ENCODE results near the gene TBC1D22A. TPM values are rescaled to one million over a fixed set of nuclear protein-coding genes. Genes with fewer than 3 reads are reported as not detected.

TBC1D22A gene
- polyA plus RNA-seq, 1 of the 3 experiments (the other 2 are of a cell fraction), result 16.5 TPM

DNA sequence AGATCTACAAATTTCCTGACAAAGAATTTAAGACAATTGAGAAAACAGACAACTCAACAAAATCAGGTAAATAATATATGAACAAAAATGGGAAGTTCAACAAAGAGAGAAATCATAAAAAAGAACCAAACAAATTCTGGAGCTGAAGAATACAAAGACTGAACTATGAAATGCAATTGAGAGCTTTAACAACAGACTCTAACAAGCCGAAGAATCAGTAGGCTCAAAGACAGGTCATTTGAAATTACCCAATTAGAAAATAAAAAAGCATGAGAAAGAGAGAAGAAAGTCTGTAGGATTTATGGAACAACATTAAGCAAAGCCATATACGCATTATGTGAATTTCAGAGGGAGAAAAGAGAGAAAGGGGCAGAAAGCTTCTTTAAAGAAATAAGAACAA, 72.8 kb downstream of the TBC1D22A start:
- no peak for DNase-seq
- CTCF ChIA-PET, result interaction anchor here (1.0 to 1.5 kb wide), 2 partner anchors 31 to 37 kb away, joined by 4 read pairs; no protein-coding TSS in a partner anchor
- H2AFZ ChIP-seq (ENCODE audit: low read depth), result no peak overlapping the region

DNA sequence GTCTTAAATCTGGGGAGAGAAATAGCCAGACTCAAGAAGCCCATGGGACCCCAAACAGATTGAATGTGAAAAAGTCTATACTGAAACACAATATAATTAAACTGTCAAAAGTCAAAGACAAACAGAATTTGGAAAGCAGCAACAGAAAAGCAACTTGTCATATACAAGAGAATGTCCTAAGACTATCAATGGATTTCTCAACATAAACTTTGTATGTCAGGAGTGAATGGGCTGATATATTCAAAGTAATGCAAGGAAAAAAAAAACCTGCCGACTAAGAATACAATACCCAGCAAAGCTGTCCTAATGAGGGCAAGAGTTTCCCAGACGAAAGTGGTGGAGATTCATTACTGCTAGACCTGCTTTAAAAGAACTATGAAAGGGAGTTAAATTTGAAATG, 73.2 kb downstream of the TBC1D22A start:
- H3K36me3 ChIP-seq (replicated peaks in 1 of 2; ENCODE audit: control insufficient read depth in 1 of 2, insufficient read depth in 2 of 2, low read length in 1 of 2), result peaks cover 0 to 8% of the 10 kb centered on the region in 2 experiments
- H3K4me3 ChIP-seq (ENCODE audit: low read depth in 2 of 2, low read length in 1 of 2), result no peak overlapping the region
- no peak overlapping the region for H3K27ac ChIP-seq (ENCODE audit: low read depth in 2 of 2, low read length in 1 of 2)
- WGBS (ENCODE audit: low lambda C conversion rate), result 94% methylated on average over 2 of the region's 2 CpGs
- no peak overlapping the region for H2AFZ ChIP-seq (ENCODE audit: low read depth)
- no peak overlapping the region for H3K9ac ChIP-seq
- ChIA-PET POLR2A (no interaction called here), CTCF (interaction anchor here (1.0 to 1.5 kb wide), 2 partner anchors 32 to 37 kb away, joined by 4 read pairs; no protein-coding TSS in a partner anchor)
- H3K9me2 ChIP-seq, result no peaks in the 10 kb centered on the region
- peaks cover 18% of the 10 kb centered on the region for H3K9me3 ChIP-seq
- H3K27me3 ChIP-seq (ENCODE audit: insufficient read depth), result no peaks in the 10 kb centered on the region
- H3K4me2 ChIP-seq, result no peak overlapping the region
- H3F3A ChIP-seq (replicated peaks; ENCODE audit: insufficient read depth), result peaks cover 12% of the 10 kb centered on the region
- no peak for DNase-seq
- peaks cover 23% of the 10 kb centered on the region; the same call in 1 of the 2 replicates for H3K79me2 ChIP-seq (ENCODE audit: insufficient read depth)
- H4K20me1 ChIP-seq (ENCODE audit: insufficient read depth), result no peaks in the 10 kb centered on the region
- TF ChIP-seq, protein P1, sequence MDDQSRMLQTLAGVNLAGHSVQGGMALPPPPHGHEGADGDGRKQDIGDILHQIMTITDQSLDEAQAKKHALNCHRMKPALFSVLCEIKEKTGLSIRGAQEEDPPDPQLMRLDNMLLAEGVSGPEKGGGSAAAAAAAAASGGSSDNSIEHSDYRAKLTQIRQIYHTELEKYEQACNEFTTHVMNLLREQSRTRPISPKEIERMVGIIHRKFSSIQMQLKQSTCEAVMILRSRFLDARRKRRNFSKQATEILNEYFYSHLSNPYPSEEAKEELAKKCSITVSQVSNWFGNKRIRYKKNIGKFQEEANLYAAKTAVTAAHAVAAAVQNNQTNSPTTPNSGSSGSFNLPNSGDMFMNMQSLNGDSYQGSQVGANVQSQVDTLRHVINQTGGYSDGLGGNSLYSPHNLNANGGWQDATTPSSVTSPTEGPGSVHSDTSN (IDR thresholded peaks at IDR 0.05), result no peak
- TF ChIP-seq, protein P2, sequence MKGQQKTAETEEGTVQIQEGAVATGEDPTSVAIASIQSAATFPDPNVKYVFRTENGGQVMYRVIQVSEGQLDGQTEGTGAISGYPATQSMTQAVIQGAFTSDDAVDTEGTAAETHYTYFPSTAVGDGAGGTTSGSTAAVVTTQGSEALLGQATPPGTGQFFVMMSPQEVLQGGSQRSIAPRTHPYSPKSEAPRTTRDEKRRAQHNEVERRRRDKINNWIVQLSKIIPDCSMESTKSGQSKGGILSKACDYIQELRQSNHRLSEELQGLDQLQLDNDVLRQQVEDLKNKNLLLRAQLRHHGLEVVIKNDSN (IDR thresholded peaks at IDR 0.05; ENCODE audit: borderline replicate concordance, low read depth), result no peak
- TF ChIP-seq GATA2 (CRISPR knock-in tag; IDR thresholded peaks at IDR 0.05) (no peak), SIN3A (IDR thresholded peaks at IDR 0.05; ENCODE audit: borderline replicate concordance, low read depth, low read length) (no peak), RAD21 (IDR thresholded peaks at IDR 0.05; ENCODE audit: low read length) (no peak), TAF1 (IDR thresholded peaks at IDR 0.05; ENCODE audit: borderline replicate concordance, low read depth, low read length) (no peak), GABPA (IDR thresholded peaks at IDR 0.05; ENCODE audit: low read depth) (no peak)
- peaks cover 10 to 12% of the 10 kb centered on the region in 2 experiments; a peak in 3 of 4 replicates for H3K4me1 ChIP-seq (ENCODE audit: control insufficient read depth in 1 of 2, insufficient read depth in 2 of 2, low read depth in 1 of 2, low read length in 1 of 2)

More for the DNA sequence above, 72.8 kb downstream of the TBC1D22A start:
- WGBS (ENCODE audit: low lambda C conversion rate), result 100% methylated on average over 2 of the region's 2 CpGs
- no peak overlapping the region for H3K4me3 ChIP-seq (ENCODE audit: low read depth in 2 of 2, low read length in 1 of 2)
- peaks cover 18% of the 10 kb centered on the region for H3K9me3 ChIP-seq
- H3K79me2 ChIP-seq (ENCODE audit: insufficient read depth), result peaks cover 23% of the 10 kb centered on the region; the same call in 1 of the 2 replicates
- no peak overlapping the region for H3K4me2 ChIP-seq
- H3K27ac ChIP-seq (ENCODE audit: low read depth in 2 of 2, low read length in 1 of 2), result no peak overlapping the region
- H3F3A ChIP-seq (replicated peaks; ENCODE audit: insufficient read depth), result peaks cover 15% of the 10 kb centered on the region
- H3K27me3 ChIP-seq (ENCODE audit: insufficient read depth), result no peaks in the 10 kb centered on the region
- no peak overlapping the region for H3K9ac ChIP-seq
- H4K20me1 ChIP-seq (ENCODE audit: insufficient read depth), result no peaks in the 10 kb centered on the region
- peaks cover 14 to 16% of the 10 kb centered on the region in 2 experiments; a peak in 3 of 4 replicates for H3K4me1 ChIP-seq (ENCODE audit: control insufficient read depth in 1 of 2, insufficient read depth in 2 of 2, low read depth in 1 of 2, low read length in 1 of 2)
- TF ChIP-seq RXRA (IDR thresholded peaks at IDR 0.05; ENCODE audit: borderline replicate concordance, low read depth) (no peak), MEF2A (IDR thresholded peaks at IDR 0.05; ENCODE audit: borderline replicate concordance, low read depth) (no peak), YY1 (IDR thresholded peaks at IDR 0.05; ENCODE audit: low read depth) (no peak), TEAD4 (IDR thresholded peaks at IDR 0.05; ENCODE audit: borderline replicate concordance, insufficient read depth) (no peak), POLR2AphosphoS5 (IDR thresholded peaks at IDR 0.05; ENCODE audit: low read depth, low read length) (no peak), FOXM1 (IDR thresholded peaks at IDR 0.05; ENCODE audit: low read depth) (no peak), JUND (IDR thresholded peaks at IDR 0.05) (no peak), RCOR1 (IDR thresholded peaks at IDR 0.05; ENCODE audit: low read length) (no peak), GABPA (IDR thresholded peaks at IDR 0.05; ENCODE audit: low read depth) (no peak), FOSL2 (IDR thresholded peaks at IDR 0.05; ENCODE audit: borderline replicate concordance, low read depth) (no peak), GATA2 (CRISPR knock-in tag; IDR thresholded peaks at IDR 0.05) (no peak), EZH2phosphoT487 (IDR thresholded peaks at IDR 0.05; ENCODE audit: borderline replicate concordance, low read depth) (no peak), FOXJ3 (CRISPR knock-in tag; IDR thresholded peaks at IDR 0.05) (no peak), CHD2 (IDR thresholded peaks at IDR 0.05; ENCODE audit: low read length, partially characterized antibody) (no peak), ELF1 (IDR thresholded peaks at IDR 0.05) (no peak), TAF1 (IDR thresholded peaks at IDR 0.05; ENCODE audit: borderline replicate concordance, low read depth, low read length) (no peak), RFX5 (IDR thresholded peaks at IDR 0.05; ENCODE audit: low read length) (no peak)
- TF ChIP-seq, protein P3, sequence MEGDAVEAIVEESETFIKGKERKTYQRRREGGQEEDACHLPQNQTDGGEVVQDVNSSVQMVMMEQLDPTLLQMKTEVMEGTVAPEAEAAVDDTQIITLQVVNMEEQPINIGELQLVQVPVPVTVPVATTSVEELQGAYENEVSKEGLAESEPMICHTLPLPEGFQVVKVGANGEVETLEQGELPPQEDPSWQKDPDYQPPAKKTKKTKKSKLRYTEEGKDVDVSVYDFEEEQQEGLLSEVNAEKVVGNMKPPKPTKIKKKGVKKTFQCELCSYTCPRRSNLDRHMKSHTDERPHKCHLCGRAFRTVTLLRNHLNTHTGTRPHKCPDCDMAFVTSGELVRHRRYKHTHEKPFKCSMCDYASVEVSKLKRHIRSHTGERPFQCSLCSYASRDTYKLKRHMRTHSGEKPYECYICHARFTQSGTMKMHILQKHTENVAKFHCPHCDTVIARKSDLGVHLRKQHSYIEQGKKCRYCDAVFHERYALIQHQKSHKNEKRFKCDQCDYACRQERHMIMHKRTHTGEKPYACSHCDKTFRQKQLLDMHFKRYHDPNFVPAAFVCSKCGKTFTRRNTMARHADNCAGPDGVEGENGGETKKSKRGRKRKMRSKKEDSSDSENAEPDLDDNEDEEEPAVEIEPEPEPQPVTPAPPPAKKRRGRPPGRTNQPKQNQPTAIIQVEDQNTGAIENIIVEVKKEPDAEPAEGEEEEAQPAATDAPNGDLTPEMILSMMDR (IDR thresholded peaks at IDR 0.05), result no peak
- TF ChIP-seq, protein P4, sequence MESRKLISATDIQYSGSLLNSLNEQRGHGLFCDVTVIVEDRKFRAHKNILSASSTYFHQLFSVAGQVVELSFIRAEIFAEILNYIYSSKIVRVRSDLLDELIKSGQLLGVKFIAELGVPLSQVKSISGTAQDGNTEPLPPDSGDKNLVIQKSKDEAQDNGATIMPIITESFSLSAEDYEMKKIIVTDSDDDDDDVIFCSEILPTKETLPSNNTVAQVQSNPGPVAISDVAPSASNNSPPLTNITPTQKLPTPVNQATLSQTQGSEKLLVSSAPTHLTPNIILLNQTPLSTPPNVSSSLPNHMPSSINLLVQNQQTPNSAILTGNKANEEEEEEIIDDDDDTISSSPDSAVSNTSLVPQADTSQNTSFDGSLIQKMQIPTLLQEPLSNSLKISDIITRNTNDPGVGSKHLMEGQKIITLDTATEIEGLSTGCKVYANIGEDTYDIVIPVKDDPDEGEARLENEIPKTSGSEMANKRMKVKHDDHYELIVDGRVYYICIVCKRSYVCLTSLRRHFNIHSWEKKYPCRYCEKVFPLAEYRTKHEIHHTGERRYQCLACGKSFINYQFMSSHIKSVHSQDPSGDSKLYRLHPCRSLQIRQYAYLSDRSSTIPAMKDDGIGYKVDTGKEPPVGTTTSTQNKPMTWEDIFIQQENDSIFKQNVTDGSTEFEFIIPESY (IDR thresholded peaks at IDR 0.05; ENCODE audit: borderline replicate concordance, low read depth), result no peak
- POLR2A ChIA-PET, result interaction anchor here (0.6 kb wide), 1 partner anchor 9 kb away, joined by 3 read pairs; no protein-coding TSS in a partner anchor
- no peaks in the 10 kb centered on the region for H3K9me2 ChIP-seq
- H3K36me3 ChIP-seq (replicated peaks in 1 of 2; ENCODE audit: control insufficient read depth in 1 of 2, insufficient read depth in 2 of 2, low read length in 1 of 2), result peaks cover 0 to 8% of the 10 kb centered on the region in 2 experiments
